Spleen (tissue), 11 donors: ENCODE results near the gene TSSK1B. TPM values are rescaled to one million over a fixed set of nuclear protein-coding genes. Genes with fewer than 3 reads are reported as not detected.

Source experiments
- DNase-seq: peaks from one replicate; pipeline ENCODE4 v3.0.0-alpha.2; 2020
- H3K27ac ChIP-seq, 8 donors: fragments of 200-600 bp; sonication (generic) in 7 of 8; 1 replicate in 4 of 8; 2 replicates in 4 of 8; pipeline versions ENCODE4 v1.5.0 to v1.8.0; 2016 to 2021; ENCODE audit warnings: inconsistent platforms in 4 of 8, mild to moderate bottlenecking in 4 of 8, moderate library complexity in 1 of 8
- H3K27me3 ChIP-seq, 7 donors: fragments of 200-600 bp; sonication (generic) in 6 of 7; replicated peaks in 1 of 7; 1 replicate in 4 of 7; 2 replicates in 3 of 7; pipeline versions ENCODE4 v1.5.0 to v1.8.0; 2016 to 2021; ENCODE audit warnings: inconsistent platforms in 3 of 7, mild to moderate bottlenecking in 1 of 7
- H3K36me3 ChIP-seq, 6 donors: fragments of 200-600 bp; sonication (generic) in 5 of 6; 1 replicate in 4 of 6; 2 replicates in 2 of 6; pipeline versions ENCODE4 v1.5.0 to v1.8.0; 2016 to 2021; ENCODE audit warnings: inconsistent platforms in 2 of 6
- H3K4me1 ChIP-seq, 6 donors: fragments of 200-600 bp; sonication (generic) in 5 of 6; 1 replicate in 3 of 6; 2 replicates in 3 of 6; pipeline versions ENCODE4 v1.5.0 to v1.8.0; 2016 to 2021; ENCODE audit warnings: inconsistent platforms in 3 of 6
- H3K4me3 ChIP-seq, 8 donors: fragments of 200-600 bp; sonication (generic) in 7 of 8; 1 replicate in 4 of 8; 2 replicates in 4 of 8; pipeline versions ENCODE4 v1.5.0 to v1.8.0; 2016 to 2021; ENCODE audit warnings: inconsistent platforms in 4 of 8, mild to moderate bottlenecking in 4 of 8, moderate library complexity in 2 of 8
- H3K9me3 ChIP-seq, 8 donors: fragments of 200-600 bp; sonication (generic) in 7 of 8; 1 replicate in 4 of 8; 2 replicates in 4 of 8; pipeline versions ENCODE4 v1.5.0 to v1.8.0; 2016 to 2021; ENCODE audit warnings: inconsistent platforms in 4 of 8
- POLR2A ChIP-seq, 3 donors: fragments of 450-650 bp; IDR thresholded peaks; one replicate each; pipeline ENCODE4 v1.5.1; 2017; ENCODE audit warnings: antibody characterized with exemption in 3 of 3, mild to moderate bottlenecking in 1 of 3
- POLR2AphosphoS5 ChIP-seq, 3 donors: sonication (generic); formaldehyde crosslinking; IDR thresholded peaks; one replicate each; pipeline ENCODE4 v1.5.1; 2017; ENCODE audit warnings: antibody characterized with exemption in 3 of 3
- WGBS, 5 donors: extraction: QIAGEN DNeasy Blood & Tissue Kit in 3 of 5; methylation state at CpG; one replicate each; pipeline versions ENCODE4 v1.1.5 to v1.1.7; 2013 to 2018; 5-methylcytosine and 5-hydroxymethylcytosine counted together
- intact Hi-C: fragments of 100-400 bp; cut with DNase I; formaldehyde crosslinking; loops from one replicate; pipeline ENCODE4 v1.15.0; 2023; ENCODE audit warnings: low total_unique reads
- polyA plus RNA-seq, 3 donors: library from polyadenylated mRNA; stranded (reverse); fragments of 200-250 nt; gene quantifications; one replicate each; pipeline ENCODE4 v1.2.1, GENCODE V29; 2013
- total RNA-seq, 7 donors: library from RNA; depleted of rRNA in 3 of 7; stranded (reverse); fragments of >200 nt in 3 of 7; fragmentation: NEBNext Ultra II Directional in 4 of 7; extraction: Animal tissue kit (Norgen Biotek cat#: 25700) in 4 of 7; gene quantifications; one replicate each; pipeline versions ENCODE4 v1.1.0 to v1.2.1, GENCODE V29; 2016 to 2021
- TF ChIP-seq, protein P1 (sequence below), 11 experiments: fragments of 200-600 bp in 7 of 11; fragments of 450-650 bp in 4 of 11; sonication (generic) in 4 of 11; IDR thresholded peaks in 8 of 11; conservative IDR thresholded peaks in 3 of 11; 1 replicate in 7 of 11; 2 replicates in 4 of 11; pipeline versions ENCODE4 v1.4.0 to v1.8.0; 2016 to 2021; ENCODE audit warnings: antibody characterized with exemption in 11 of 11, inconsistent platforms in 4 of 11, mild to moderate bottlenecking in 1 of 11
- donor health status: healthy with polysubstance abuse.
- donor health status: DM: no; HTN: no; CAD: no; lungs with moderate emphysema.
- donor health status: DM: no; HTN: no; CAD: no.
- donor health status: Bipolar disorder and iron deficiency.
- donor health status: healthy.
- donor health status: DM: no; HTN: no; CAD: no.
- donor health status: DM: yes; HTN: yes; CAD: no.

TSSK1B gene
- total and polyA plus RNA-seq, 10 donors: not detected

DNA sequence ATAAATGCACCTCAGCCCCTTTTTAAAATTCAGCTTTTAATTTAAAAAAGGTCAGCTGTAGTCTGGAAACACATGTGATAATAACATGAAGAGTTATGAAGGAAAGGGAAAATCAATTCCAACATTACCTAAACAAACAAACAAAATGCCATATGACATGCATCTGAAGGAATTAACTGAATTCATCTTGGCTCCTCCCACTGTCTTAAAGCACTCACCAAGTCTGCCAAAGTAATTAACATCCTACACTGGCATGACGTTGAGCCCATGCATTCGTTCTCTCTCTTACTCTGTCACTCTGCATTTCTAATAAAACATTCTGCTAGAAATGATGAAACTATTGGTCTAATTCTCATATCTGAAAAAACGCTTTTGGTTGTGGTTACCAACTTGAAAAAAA lies 37.7 kb downstream of the TSSK1B start:
- Histone ChIP-seq H3K27me3 (peaks cover 0 to 13% (median 0%) of the 10 kb centered on the region in 7 donors), H3K36me3 (no peaks in the 10 kb centered on the region), H3K9me3 (no peaks in the 10 kb centered on the region), H3K4me3 (no peak overlapping the region), H3K27ac (no peak overlapping the region), H3K4me1 (no peaks in the 10 kb centered on the region)
- TF ChIP-seq POLR2A (IDR thresholded peaks at IDR 0.05) (no peak), POLR2AphosphoS5 (IDR thresholded peaks at IDR 0.05) (no peak)
- TF ChIP-seq, protein P1, sequence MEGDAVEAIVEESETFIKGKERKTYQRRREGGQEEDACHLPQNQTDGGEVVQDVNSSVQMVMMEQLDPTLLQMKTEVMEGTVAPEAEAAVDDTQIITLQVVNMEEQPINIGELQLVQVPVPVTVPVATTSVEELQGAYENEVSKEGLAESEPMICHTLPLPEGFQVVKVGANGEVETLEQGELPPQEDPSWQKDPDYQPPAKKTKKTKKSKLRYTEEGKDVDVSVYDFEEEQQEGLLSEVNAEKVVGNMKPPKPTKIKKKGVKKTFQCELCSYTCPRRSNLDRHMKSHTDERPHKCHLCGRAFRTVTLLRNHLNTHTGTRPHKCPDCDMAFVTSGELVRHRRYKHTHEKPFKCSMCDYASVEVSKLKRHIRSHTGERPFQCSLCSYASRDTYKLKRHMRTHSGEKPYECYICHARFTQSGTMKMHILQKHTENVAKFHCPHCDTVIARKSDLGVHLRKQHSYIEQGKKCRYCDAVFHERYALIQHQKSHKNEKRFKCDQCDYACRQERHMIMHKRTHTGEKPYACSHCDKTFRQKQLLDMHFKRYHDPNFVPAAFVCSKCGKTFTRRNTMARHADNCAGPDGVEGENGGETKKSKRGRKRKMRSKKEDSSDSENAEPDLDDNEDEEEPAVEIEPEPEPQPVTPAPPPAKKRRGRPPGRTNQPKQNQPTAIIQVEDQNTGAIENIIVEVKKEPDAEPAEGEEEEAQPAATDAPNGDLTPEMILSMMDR (IDR thresholded peaks at IDR 0.05 in 8 of 11, conservative IDR thresholded peaks at IDR 0.05 in 3 of 11): no peak
- 66 to 78% (median 72%) methylated on average over 3 of the region's 3 CpGs for WGBS, 5 donors
- intact Hi-C loops: no loop called here
- no peak for DNase-seq

DNA sequence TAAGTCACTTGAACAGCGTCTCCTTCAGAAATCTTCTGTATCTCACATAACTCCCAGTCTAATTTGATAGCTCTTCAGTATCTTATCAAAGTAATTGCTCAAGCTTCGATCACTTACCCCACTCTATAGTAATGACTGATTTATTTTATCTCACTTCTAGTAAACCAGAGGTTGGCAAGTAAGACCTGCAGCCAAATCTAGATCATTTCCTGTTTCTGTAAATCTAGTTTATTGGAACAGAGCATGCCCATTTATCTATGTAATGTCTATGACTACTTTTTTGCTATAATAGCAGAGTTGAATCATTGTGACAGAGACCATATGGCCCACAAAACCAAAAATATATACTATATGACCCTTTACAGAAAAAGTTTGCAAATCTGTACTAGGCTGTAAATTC lies 40.1 kb downstream of the TSSK1B start:
- WGBS, 5 donors: 78 to 83% (median 80%) methylated on average over 2 of the region's 2 CpGs
- Histone ChIP-seq H3K4me3 (no peak overlapping the region), H3K27me3 (peaks cover 0 to 13% (median 0%) of the 10 kb centered on the region in 7 donors), H3K9me3 (no peaks in the 10 kb centered on the region), H3K27ac (no peak overlapping the region), H3K4me1 (no peaks in the 10 kb centered on the region), H3K36me3 (no peaks in the 10 kb centered on the region)
- no peak for DNase-seq
- TF ChIP-seq POLR2AphosphoS5 (IDR thresholded peaks at IDR 0.05) (no peak), POLR2A (IDR thresholded peaks at IDR 0.05) (no peak)
- TF ChIP-seq, protein P1 (IDR thresholded peaks at IDR 0.05 in 8 of 11, conservative IDR thresholded peaks at IDR 0.05 in 3 of 11): no peak
- intact Hi-C loops: no loop called here

DNA sequence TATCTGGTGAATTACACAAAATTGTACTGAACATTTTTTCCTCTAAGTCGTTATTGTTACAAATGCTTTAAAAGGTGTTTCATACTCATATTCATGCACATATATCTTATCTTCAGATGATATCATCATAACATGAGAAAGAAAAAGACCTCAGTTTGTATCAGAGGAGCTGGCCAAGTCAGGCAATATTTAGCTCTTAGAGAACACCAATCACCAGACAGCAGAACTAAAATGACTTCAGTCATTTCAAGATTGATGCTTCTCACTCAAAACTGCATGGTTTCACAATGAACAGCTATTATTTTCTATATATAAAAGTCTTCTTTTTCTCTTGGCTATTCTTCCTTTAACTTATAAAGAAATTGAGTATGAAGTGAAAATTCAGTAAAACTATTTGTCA lies 44.6 kb downstream of the TSSK1B start:
- no peaks in the 10 kb centered on the region for H3K9me3 ChIP-seq
- H3K4me3 ChIP-seq: no peak overlapping the region
- peaks cover 0 to 6% (median 0%) of the 10 kb centered on the region in 7 donors for H3K27me3 ChIP-seq
- DNase-seq: no peak
- H3K4me1 ChIP-seq: no peaks in the 10 kb centered on the region
- intact Hi-C loops: no loop called here
- no peak overlapping the region for H3K27ac ChIP-seq
- no peaks in the 10 kb centered on the region for H3K36me3 ChIP-seq
- TF ChIP-seq, protein P1 (IDR thresholded peaks at IDR 0.05 in 8 of 11, conservative IDR thresholded peaks at IDR 0.05 in 3 of 11): no peak
- TF ChIP-seq POLR2A (IDR thresholded peaks at IDR 0.05) (no peak), POLR2AphosphoS5 (IDR thresholded peaks at IDR 0.05) (no peak)
- 64 to 84% (median 83%) methylated on average over 1 of the region's 1 CpG for WGBS, 5 donors

DNA sequence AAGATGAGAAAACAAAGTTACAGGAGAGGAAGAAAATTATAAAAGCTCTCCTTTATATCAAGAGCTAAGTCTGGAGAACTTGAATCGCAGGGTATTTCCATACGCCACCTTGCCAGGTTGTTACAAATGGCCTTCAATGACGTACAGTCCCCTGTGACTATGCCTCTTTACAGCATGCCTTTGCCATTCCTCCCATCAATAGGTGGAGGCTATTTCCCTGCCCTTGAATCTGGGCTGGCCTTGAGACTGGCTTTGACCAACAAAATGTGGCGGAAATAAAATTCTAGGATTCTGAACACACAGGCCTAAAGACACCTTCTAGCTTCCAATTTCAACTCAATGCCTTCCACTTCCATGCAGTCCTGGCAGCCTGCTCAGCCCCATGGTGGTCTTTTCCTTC lies 45.7 kb downstream of the TSSK1B start:
- intact Hi-C loops: loop anchor here (10.0 kb wide), 1 partner anchor 216 kb away; no protein-coding TSS in a partner anchor
- peaks cover 0 to 12% (median 0%) of the 10 kb centered on the region in 7 donors for H3K27me3 ChIP-seq

More for the DNA sequence above, 45.7 kb downstream of the TSSK1B start:
- Histone ChIP-seq H3K4me3 (no peak overlapping the region), H3K36me3 (no peaks in the 10 kb centered on the region), H3K4me1 (no peaks in the 10 kb centered on the region), H3K9me3 (no peaks in the 10 kb centered on the region), H3K27ac (no peak overlapping the region)
- TF ChIP-seq, protein P1 (IDR thresholded peaks at IDR 0.05 in 8 of 11, conservative IDR thresholded peaks at IDR 0.05 in 3 of 11): no peak
- no peak for TF ChIP-seq POLR2AphosphoS5 (IDR thresholded peaks at IDR 0.05)
- TF ChIP-seq POLR2A (IDR thresholded peaks at IDR 0.05): no peak
- WGBS, 5 donors: 68 to 94% (median 86%) methylated on average over 4 of the region's 4 CpGs
- no peak for DNase-seq
